Measurements from ENCODE around the gene LSM12.

The LSM12 gene

GRCh38 chr17:44012391-44012790 lies 54.1 kb downstream of the LSM12 start:
- no peak for TF ChIP-seq CTCF (IDR thresholded peaks at IDR 0.05; ENCODE audit: low read depth, low read length, missing control alignments)
- no peak for DNase-seq (ENCODE audit: low read depth)
- no peak overlapping the region for H3K4me3 ChIP-seq (ENCODE audit: low read depth, low read length)

- DNase-seq (ENCODE audit: low read depth) = no peak
- TF ChIP-seq CTCF (IDR thresholded peaks at IDR 0.05; ENCODE audit: low read depth, low read length, missing control alignments) = no peak
- H3K4me3 ChIP-seq (ENCODE audit: low read depth, low read length) = no peak overlapping the region
These were observed 54.6 kb downstream of the LSM12 start for GRCh38 chr17:44011876-44012275.

GRCh38 chr17:44010966-44011647 lies 55.4 kb downstream of the LSM12 start:
- no peak overlapping the region for H3K4me3 ChIP-seq (ENCODE audit: low read depth, low read length)
- DNase-seq (ENCODE audit: low read depth) = no peak
- TF ChIP-seq CTCF (IDR thresholded peaks at IDR 0.05; ENCODE audit: low read depth, low read length, missing control alignments) = no peak

GRCh38 chr17:44008205-44008909 lies 58.1 kb downstream of the LSM12 start:
- DNase-seq (ENCODE audit: low read depth) = no peak
- TF ChIP-seq CTCF (IDR thresholded peaks at IDR 0.05; ENCODE audit: low read depth, low read length, missing control alignments) = peak; percentile 24
- H3K4me3 ChIP-seq (ENCODE audit: low read depth, low read length) = no peak overlapping the region

- peak overlapping the region; percentile 79 for H3K4me3 ChIP-seq (ENCODE audit: low read depth, low read length)
- no peak for DNase-seq (ENCODE audit: low read depth)
These were observed 58.9 kb downstream of the LSM12 start for GRCh38 chr17:44007346-44008204.

More at GRCh38 chr17:44007346-44008204, 58.9 kb downstream of the LSM12 start:
- TF ChIP-seq CTCF (IDR thresholded peaks at IDR 0.05; ENCODE audit: low read depth, low read length, missing control alignments) = no peak

Data from GM12864 (cell line).